OCI-LY7 (cell line): ENCODE measurements around the gene DPPA2. TPM values are rescaled to one million over a fixed set of nuclear protein-coding genes. Genes with fewer than 3 reads are reported as not detected.

Source experiments
- BruUV-seq: library from RNA; stranded (reverse); fragments of 400-500 nt; replicated peaks from 2 replicates; lab custom pipeline; 2021; lab: Mats Ljungman, UMichigan
- CTCF ChIA-PET: fragments of 300-600 bp; sonication (Branson Sonifier 250); formaldehyde crosslinking; loops from one replicate; lab custom pipeline; 2022; ENCODE audit warnings: antibody characterized with exemption; ENCODE audit not compliant: unreplicated experiment; lab: Charles Lee
- POLR2A ChIA-PET: fragments of 300-600 bp; sonication (Branson Sonifier 250); formaldehyde crosslinking; loops from one replicate; lab custom pipeline; 2022; ENCODE audit warnings: antibody characterized with exemption; lab: Charles Lee
- DNase-seq: peaks from one replicate; pipeline ENCODE4 v3.0.0-alpha.2; 2015; ENCODE audit warnings: low spot score
- H2AFZ ChIP-seq: fragments of 200-600 bp; sonication (generic), shearing (Covaris generic); 2 replicates; pipeline ENCODE4 v1.6.1; 2014; ENCODE audit warnings: mild to moderate bottlenecking, antibody characterized with exemption, low read length, moderate library complexity
- H3K27ac ChIP-seq: fragments of 200-600 bp; sonication (generic); 2 replicates; pipeline ENCODE4 v1.5.1; 2014; ENCODE audit warnings: mixed run types, low read depth, mild to moderate bottlenecking, moderate library complexity, low read length, inconsistent platforms; ENCODE audit not compliant: poor library complexity, severe bottlenecking
- H3K36me3 ChIP-seq: fragments of 200-600 bp; sonication (generic); 2 replicates; pipeline ENCODE4 v1.6.1; 2014; ENCODE audit warnings: mild to moderate bottlenecking, antibody characterized with exemption, low read length, moderate library complexity, mixed read lengths; ENCODE audit not compliant: insufficient read depth
- H3K4me1 ChIP-seq: fragments of 200-600 bp; sonication (generic); 2 replicates; pipeline ENCODE4 v1.5.1; 2014; ENCODE audit warnings: mild to moderate bottlenecking, low read length; ENCODE audit not compliant: insufficient read depth, poor library complexity, severe bottlenecking
- H3K4me2 ChIP-seq: fragments of 200-600 bp; sonication (generic); 2 replicates; pipeline ENCODE4 v1.6.1; 2014; ENCODE audit warnings: mild to moderate bottlenecking, low read length
- H3K4me3 ChIP-seq: fragments of 200-600 bp; sonication (generic); 2 replicates; pipeline ENCODE4 v1.5.1; 2014; ENCODE audit warnings: mild to moderate bottlenecking, low read depth, low read length; ENCODE audit not compliant: poor library complexity, severe bottlenecking
- H3K79me2 ChIP-seq: fragments of 200-600 bp; sonication (generic); 2 replicates; pipeline ENCODE4 v1.6.1; 2016; ENCODE audit warnings: low read depth, mild to moderate bottlenecking, low read length, moderate library complexity, mixed read lengths; ENCODE audit not compliant: insufficient read depth
- H3K9me2 ChIP-seq: fragments of 200-600 bp; sonication (generic); 2 replicates; pipeline ENCODE4 v1.6.1; 2016; ENCODE audit warnings: mild to moderate bottlenecking, low read length, mixed read lengths; ENCODE audit not compliant: insufficient read depth
- H3K9me3 ChIP-seq: fragments of 200-600 bp; sonication (generic); 2 replicates; pipeline ENCODE4 v1.6.1; 2014; ENCODE audit warnings: mild to moderate bottlenecking, mixed run types, low read length, mixed read lengths
- H4K20me1 ChIP-seq: fragments of 200-600 bp; sonication (generic); 2 replicates; pipeline ENCODE4 v1.6.1; 2014; ENCODE audit warnings: mild to moderate bottlenecking, antibody characterized with exemption, low read length, moderate library complexity, mixed read lengths; ENCODE audit not compliant: insufficient read depth
- EZH2phosphoT487 ChIP-seq: fragments of 200-600 bp; sonication (generic); IDR thresholded peaks from 2 replicates; pipeline ENCODE4 v1.6.1; 2018; ENCODE audit warnings: low read depth, borderline replicate concordance, mild to moderate bottlenecking, mixed run types, antibody characterized with exemption, low read length, moderate library complexity, mixed read lengths
- intact Hi-C: fragments of 100-400 bp; cut with micrococcal nuclease; formaldehyde crosslinking; loops from one replicate; pipeline ENCODE4 v1.10.0; 2022; ENCODE audit not compliant: unreplicated experiment
- total RNA-seq, 2 experiments: library from RNA; depleted of rRNA in 1 of 2; stranded (reverse); fragments of >200 nt in 1 of 2; shearing (Covaris generic) in 1 of 2; gene quantifications; 2 replicates each; pipeline ENCODE4 v1.2.3, GENCODE V29; 2014 to 2022
- TF ChIP-seq, protein P1 (sequence below): fragments of 200-600 bp; sonication (generic); conservative IDR thresholded peaks from 2 replicates; pipeline ENCODE4 v1.5.1; 2014; ENCODE audit warnings: mild to moderate bottlenecking, antibody characterized with exemption, low read length, moderate library complexity, mixed read lengths

The DPPA2 gene
- total RNA-seq, 2 experiments from 2014 or later = not detected

GRCh38 chr3:109284071-109284470 is 32.2 kb downstream of the DPPA2 start:
- no peaks in the 10 kb centered on the region for H4K20me1 ChIP-seq
- intact Hi-C loops = no loop called here
- H3K36me3 ChIP-seq = no peaks in the 10 kb centered on the region
- no peak overlapping the region for H2AFZ ChIP-seq
- no TSS peak for BruUV-seq
- H3K9me2 ChIP-seq = no peaks in the 10 kb centered on the region
- TF ChIP-seq, protein P1, sequence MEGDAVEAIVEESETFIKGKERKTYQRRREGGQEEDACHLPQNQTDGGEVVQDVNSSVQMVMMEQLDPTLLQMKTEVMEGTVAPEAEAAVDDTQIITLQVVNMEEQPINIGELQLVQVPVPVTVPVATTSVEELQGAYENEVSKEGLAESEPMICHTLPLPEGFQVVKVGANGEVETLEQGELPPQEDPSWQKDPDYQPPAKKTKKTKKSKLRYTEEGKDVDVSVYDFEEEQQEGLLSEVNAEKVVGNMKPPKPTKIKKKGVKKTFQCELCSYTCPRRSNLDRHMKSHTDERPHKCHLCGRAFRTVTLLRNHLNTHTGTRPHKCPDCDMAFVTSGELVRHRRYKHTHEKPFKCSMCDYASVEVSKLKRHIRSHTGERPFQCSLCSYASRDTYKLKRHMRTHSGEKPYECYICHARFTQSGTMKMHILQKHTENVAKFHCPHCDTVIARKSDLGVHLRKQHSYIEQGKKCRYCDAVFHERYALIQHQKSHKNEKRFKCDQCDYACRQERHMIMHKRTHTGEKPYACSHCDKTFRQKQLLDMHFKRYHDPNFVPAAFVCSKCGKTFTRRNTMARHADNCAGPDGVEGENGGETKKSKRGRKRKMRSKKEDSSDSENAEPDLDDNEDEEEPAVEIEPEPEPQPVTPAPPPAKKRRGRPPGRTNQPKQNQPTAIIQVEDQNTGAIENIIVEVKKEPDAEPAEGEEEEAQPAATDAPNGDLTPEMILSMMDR = no peak
- TF ChIP-seq EZH2phosphoT487 = no peak
- H3K4me1 ChIP-seq = no peaks in the 10 kb centered on the region
- H3K9me3 ChIP-seq = no peaks in the 10 kb centered on the region
- CTCF ChIA-PET = no interaction called here
- no peak overlapping the region for H3K27ac ChIP-seq
- H3K4me3 ChIP-seq = no peak overlapping the region
- no peak for DNase-seq
- no peak overlapping the region for H3K4me2 ChIP-seq
- H3K79me2 ChIP-seq = no peaks in the 10 kb centered on the region
- POLR2A ChIA-PET = interaction anchor here (0.6 kb wide), 1 partner anchor 369 kb away, joined by 3 read pairs; no protein-coding TSS in a partner anchor

DNA sequence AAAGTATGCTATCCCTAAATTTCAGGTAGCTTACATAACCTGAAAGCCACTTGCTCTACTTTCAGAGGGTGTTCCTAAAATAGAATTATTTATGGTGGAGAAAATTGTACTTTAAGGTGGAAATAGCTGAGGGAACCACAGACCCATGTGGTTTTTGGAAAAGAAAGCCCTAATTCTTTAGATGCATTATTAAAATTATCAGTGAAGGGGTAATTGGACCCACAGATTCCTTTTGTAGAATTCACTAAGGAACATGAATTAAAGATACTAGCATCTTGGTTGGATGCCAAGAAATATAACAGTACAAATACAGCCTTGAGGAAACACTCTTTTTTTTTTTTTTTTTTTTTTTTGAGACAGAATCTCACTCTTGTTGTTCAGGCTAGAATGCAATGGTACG is 37.8 kb downstream of the DPPA2 start:
- ChIA-PET CTCF (no interaction called here), POLR2A (interaction anchor here (0.5 to 1.1 kb wide), 4 partner anchors 10 to 1296 kb away, joined by 3 read pairs; no protein-coding TSS in a partner anchor)
- no peak overlapping the region for H2AFZ ChIP-seq
- no peak for DNase-seq
- H3K79me2 ChIP-seq = no peaks in the 10 kb centered on the region
- H3K36me3 ChIP-seq = no peaks in the 10 kb centered on the region
- H3K27ac ChIP-seq = no peak overlapping the region
- no peaks in the 10 kb centered on the region for H4K20me1 ChIP-seq
- no peak overlapping the region for H3K4me3 ChIP-seq
- no peak for TF ChIP-seq EZH2phosphoT487
- no peaks in the 10 kb centered on the region for H3K9me3 ChIP-seq
- no peaks in the 10 kb centered on the region for H3K9me2 ChIP-seq
- intact Hi-C loops = no loop called here
- no peaks in the 10 kb centered on the region for H3K4me1 ChIP-seq
- no TSS peak for BruUV-seq
- H3K4me2 ChIP-seq = no peak overlapping the region

DNA sequence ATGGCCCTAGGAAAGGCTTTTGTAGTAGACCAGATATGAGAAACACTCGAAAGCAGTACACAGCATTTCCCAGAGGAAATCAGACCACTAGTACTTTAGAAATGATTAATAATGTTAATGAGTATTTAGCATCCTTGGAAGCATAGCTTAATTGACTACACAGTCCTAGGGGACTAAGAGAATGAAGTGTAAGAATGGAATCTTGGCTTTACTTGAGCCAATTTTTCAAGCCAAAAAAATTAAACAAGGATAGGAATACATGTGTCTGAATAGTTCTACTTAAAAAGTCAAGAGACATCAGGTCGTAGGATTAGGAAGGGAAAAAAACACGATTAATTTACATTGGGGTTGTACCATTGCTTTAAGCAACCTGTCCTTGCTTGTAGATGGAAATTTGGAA is 38.2 kb downstream of the DPPA2 start:
- intact Hi-C loops = no loop called here
- Histone ChIP-seq H3K4me3 (no peak overlapping the region), H3K36me3 (no peaks in the 10 kb centered on the region), H4K20me1 (no peaks in the 10 kb centered on the region), H3K9me2 (no peaks in the 10 kb centered on the region), H2AFZ (no peak overlapping the region), H3K9me3 (no peaks in the 10 kb centered on the region), H3K4me1 (no peaks in the 10 kb centered on the region), H3K27ac (no peak overlapping the region), H3K79me2 (no peaks in the 10 kb centered on the region), H3K4me2 (no peak overlapping the region)
- CTCF ChIA-PET = no interaction called here
- BruUV-seq = no TSS peak
- no peak for TF ChIP-seq EZH2phosphoT487
- TF ChIP-seq, protein P1 = no peak
- DNase-seq = no peak
- POLR2A ChIA-PET = interaction anchor here (0.5 to 1.1 kb wide), 3 partner anchors 10 to 171 kb away, joined by 3 read pairs; no protein-coding TSS in a partner anchor
